GM18499 (cell line): ENCODE measurements around the gene SLFN12.
"Not testable (repeated sequence)": the region's sequence is repeated elsewhere in the genome, so short reads cannot be mapped to it uniquely, and the experiment has no call there.

ENCODE experiments used
- ATAC-seq: cut with Tn5 transposase; IDR thresholded peaks from one replicate; pipeline ENCODE4 v1.9.1; 2021; ENCODE audit warnings: moderate number of reproducible peaks; ENCODE audit not compliant: insufficient read depth, unreplicated experiment

The SLFN12 gene

GRCh38 chr17:35432176-35433074 is at the start of gene SLFN12:
Gene SLFN12 (minus strand): TSS chr17:35432500. CDS start chr17:35423028, 9,472 bp downstream.
- no peak for ATAC-seq

GRCh38 chr17:35479271-35479670 is 47.0 kb upstream of the SLFN12 start:
- ATAC-seq, result no peak

- ATAC-seq, result no peak
These were observed 44.9 kb upstream of the SLFN12 start for GRCh38 chr17:35477248-35477647.

- ATAC-seq, result no peak
These were observed 44.1 kb upstream of the SLFN12 start for GRCh38 chr17:35476283-35476820.

- ATAC-seq, result no peak
These were observed 36.2 kb upstream of the SLFN12 start for GRCh38 chr17:35468475-35468874.

- no peak for ATAC-seq
These were observed 35.5 kb upstream of the SLFN12 start for GRCh38 chr17:35467824-35468223.

GRCh38 chr17:35460354-35460851 is 28.1 kb upstream of the SLFN12 start:
- no peak for ATAC-seq

GRCh38 chr17:35454035-35454434 is 21.7 kb upstream of the SLFN12 start:
- ATAC-seq, result not testable (repeated sequence)

GRCh38 chr17:35453171-35453570 is 20.9 kb upstream of the SLFN12 start:
- ATAC-seq, result no peak

- no peak for ATAC-seq
These were observed 17.2 kb upstream of the SLFN12 start for GRCh38 chr17:35449371-35449931.

- no peak for ATAC-seq
These were observed 16.6 kb upstream of the SLFN12 start for GRCh38 chr17:35448899-35449227.

- peak; percentile 47 for ATAC-seq
These were observed 16.1 kb upstream of the SLFN12 start, which contains the start of gene SLFN13 for GRCh38 chr17:35448214-35448898. Gene SLFN13 (minus strand): TSS chr17:35448766. CDS start chr17:35445680, 3,086 bp downstream.

GRCh38 chr17:35447499-35447898 is 15.2 kb upstream of the SLFN12 start:
- no peak for ATAC-seq

- no peak for ATAC-seq
These were observed 6.1 kb upstream of the SLFN12 start for GRCh38 chr17:35438433-35438832.

- no peak for ATAC-seq
These were observed 985 bp upstream of the SLFN12 start for GRCh38 chr17:35433075-35433894.

- ATAC-seq, result no peak
These were observed 2.6 kb downstream of the SLFN12 start for GRCh38 chr17:35429702-35430101.

- no peak for ATAC-seq
These were observed 4.1 kb downstream of the SLFN12 start for GRCh38 chr17:35428229-35428628.

- no peak for ATAC-seq
These were observed 8.5 kb downstream of the SLFN12 start for GRCh38 chr17:35423761-35424160.

- not testable (repeated sequence) for ATAC-seq
These were observed 11.2 kb downstream of the SLFN12 start for GRCh38 chr17:35421069-35421468.

GRCh38 chr17:35416659-35417058 is 15.6 kb downstream of the SLFN12 start:
- ATAC-seq, result no peak
